Hair follicle dermal papilla cell (primary cell): ENCODE measurements around the gene RBMY1E. TPM values are rescaled to one million over a fixed set of nuclear protein-coding genes. Genes with fewer than 3 reads are reported as not detected.

ENCODE experiments used
- total RNA-seq: library from RNA; depleted of rRNA; stranded (reverse); fragments of >200 nt; gene quantifications from 2 replicates; pipeline ENCODE4 v1.2.3, GENCODE V29; 2012

Gene RBMY1E
- not detected in 2 replicates for total RNA-seq

GRCh38 chrY:21917932-21918331 is at the start of gene RBMY1E:
Gene RBMY1E, minus strand, starts transcription at chrY:21918032. Its CDS starts 1,978 bp downstream, at chrY:21916054.

DNA sequence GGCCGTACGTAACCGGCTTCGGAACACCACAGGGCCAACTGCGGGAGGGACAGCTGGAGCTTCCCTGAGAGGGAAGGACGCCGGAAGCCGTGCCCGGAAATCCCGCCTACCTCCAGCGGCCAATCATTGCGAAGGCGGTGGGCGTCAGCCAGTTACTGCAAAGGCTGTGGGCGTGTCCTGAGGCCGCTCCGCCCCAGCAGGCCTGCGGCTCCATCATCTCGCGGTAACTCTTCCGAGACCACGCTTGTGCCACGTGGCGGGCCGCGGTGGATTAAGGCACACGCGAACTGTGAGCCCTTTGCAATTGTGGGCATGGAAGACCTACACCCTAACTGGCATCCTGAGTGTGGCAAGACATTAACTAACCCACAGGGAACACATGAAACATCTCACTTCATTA is 23.4 kb downstream of the RBMY1E start, which contains the start of gene RBMY1D:
Gene RBMY1D, minus strand, starts transcription at position 101 of the 400 bp plus-strand sequence. CDS start 2,013 bp downstream, outside the sequence.

Other genes starting within 250 kb of the RBMY1E start
- gene RBMY1D, start 23.5 kb downstream of the RBMY1E start, total RNA-seq: not detected in 2 replicates